Head of caudate nucleus (tissue), 42 donors: ENCODE results near the gene EEIG1.

Source experiments
- DNase-seq, 42 donors: peaks; one replicate each; pipeline versions ENCODE4 v3.0.0 to v3.0.0-alpha.2; 2020 to 2021; ENCODE audit warnings: mixed read lengths in 7 of 42
- intact Hi-C: fragments of 100-400 bp; cut with DNase I; formaldehyde crosslinking; loops from one replicate; pipeline ENCODE4 v1.15.0; 2022

Gene EEIG1

DNA sequence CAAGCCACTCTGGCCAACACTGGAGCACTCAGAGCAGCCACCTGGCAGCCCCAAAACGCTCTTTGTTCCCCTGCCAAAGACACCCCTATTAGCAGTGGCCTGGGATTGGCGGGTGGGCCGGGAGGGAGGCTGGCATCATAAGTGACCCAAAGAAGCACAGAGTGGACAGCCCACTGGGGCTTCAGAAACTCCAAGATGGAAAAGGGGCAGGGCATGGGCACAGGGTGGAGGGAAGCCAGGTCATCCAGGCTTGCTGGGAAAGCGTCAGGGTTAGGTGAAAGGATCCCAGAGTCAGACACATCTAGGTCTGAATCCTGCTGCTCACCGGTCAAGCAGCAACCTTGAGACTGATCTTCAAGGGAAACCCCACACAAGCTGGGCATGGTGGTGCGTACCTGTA, 14.8 kb downstream of the EEIG1 start:
- no peak for DNase-seq
- intact Hi-C loops: no loop called here

GRCh38 chr9:127963359-127964064, 17.3 kb downstream of the EEIG1 start:
- peak in 16 of 42 donors; percentile 5 to 60 (median 29) for DNase-seq

GRCh38 chr9:127963041-127963358, 17.8 kb downstream of the EEIG1 start:
- DNase-seq: peak in 3 of 42 donors; percentile 41 to 44 (median 44)
- intact Hi-C loops: no loop called here

More at GRCh38 chr9:127963359-127964064, 17.3 kb downstream of the EEIG1 start:
- intact Hi-C loops: no loop called here

- peak in 3 of 42 donors; percentile 5 to 11 (median 7) for DNase-seq
- intact Hi-C loops: no loop called here
These were observed 18.5 kb downstream of the EEIG1 start for GRCh38 chr9:127962278-127962677.

- intact Hi-C loops: no loop called here
- DNase-seq: peak in 6 of 42 donors; percentile 1 to 49 (median 18)
These were observed 19.1 kb downstream of the EEIG1 start for GRCh38 chr9:127961613-127962155.

GRCh38 chr9:127961155-127961490, 19.7 kb downstream of the EEIG1 start:
- intact Hi-C loops: no loop called here
- peak in 3 of 42 donors; percentile 1 to 12 (median 4) for DNase-seq

DNA sequence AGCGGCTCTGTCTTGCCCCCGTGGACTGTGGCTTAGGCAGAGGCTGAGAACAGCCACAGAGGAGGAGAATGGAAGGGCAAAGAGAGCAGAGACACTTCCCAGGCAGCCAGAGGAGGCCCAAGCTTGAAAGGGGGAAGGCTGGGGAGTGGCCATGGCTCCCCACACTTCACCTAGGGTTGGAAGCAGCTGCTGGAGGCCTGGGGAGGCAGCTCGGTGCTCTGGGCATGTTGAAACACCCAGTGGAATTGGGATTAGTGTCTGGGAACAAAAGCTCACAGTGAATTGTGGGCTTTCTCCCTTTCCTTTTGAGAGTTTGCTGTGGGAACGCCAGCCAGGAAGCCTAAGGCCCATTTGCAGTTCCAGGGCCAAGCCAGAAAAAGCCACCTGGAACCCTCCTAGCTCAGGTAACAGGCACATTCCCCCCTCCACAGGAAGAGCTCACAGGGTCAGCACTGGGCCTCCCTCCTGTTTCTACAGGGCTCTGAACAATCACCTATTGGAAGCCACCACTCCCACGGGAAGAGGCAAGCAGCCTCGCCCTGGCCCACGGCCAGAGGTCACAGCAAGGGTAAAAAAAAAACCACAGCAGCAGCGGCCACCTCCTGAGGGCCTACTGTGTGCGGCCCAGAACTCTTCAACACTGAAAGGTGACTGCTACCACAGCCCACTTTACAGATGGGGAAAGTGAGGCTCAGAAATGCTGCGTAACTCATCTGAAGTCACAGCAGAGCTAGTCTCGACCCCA, 20.2 kb downstream of the EEIG1 start:
- DNase-seq: peak in 6 of 42 donors; percentile 2 to 44 (median 14)
- intact Hi-C loops: no loop called here

DNA sequence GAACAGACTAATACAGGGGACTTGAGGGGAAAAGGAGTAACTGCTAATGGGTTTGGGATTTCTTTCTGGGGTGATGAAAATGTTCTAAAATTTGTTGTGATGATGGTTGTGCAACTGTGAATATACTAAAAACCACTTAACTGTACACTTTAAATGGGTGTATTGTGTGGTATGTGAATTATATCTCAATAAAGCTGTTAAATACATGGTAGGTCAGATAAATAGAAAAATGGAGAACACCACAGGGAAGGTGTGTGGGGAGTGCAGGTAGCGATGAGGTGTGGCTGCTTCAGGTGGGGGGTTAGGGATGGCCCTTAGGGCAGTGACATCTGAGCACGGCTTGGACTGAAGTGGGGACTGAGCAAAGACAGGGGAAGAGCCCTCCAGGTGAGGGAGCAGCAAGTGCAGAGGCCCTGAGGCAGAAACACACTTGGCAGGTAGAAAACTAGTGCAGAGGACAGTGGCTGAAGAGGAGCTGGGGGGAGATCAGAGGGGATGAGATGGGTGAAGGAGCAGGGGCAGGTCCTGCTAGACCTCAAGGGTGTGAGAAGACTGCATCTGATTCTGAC, 20.9 kb downstream of the EEIG1 start:
- intact Hi-C loops: no loop called here
- DNase-seq: no peak

- no peak for DNase-seq
- intact Hi-C loops: no loop called here
These were observed 21.4 kb downstream of the EEIG1 start for GRCh38 chr9:127959398-127959797.

DNA sequence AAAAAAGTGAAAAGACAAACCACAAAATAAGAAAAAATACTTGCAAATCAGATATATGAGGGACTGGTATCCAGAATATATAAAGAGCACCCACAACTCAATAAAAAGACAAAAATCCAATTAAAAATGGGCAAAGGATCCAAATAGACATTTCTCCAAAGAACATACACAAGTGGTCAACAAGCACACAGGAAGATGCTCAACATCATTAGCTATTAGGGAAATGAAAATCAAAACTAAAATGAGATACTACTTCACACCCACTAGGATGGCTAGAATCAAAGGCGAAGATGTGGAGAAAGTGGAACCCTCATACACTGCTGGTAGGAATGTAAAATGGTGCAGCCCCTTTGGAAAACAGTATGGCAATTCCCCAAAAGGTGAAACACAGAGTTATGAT, 22.1 kb downstream of the EEIG1 start:
- no peak for DNase-seq
- intact Hi-C loops: no loop called here

DNA sequence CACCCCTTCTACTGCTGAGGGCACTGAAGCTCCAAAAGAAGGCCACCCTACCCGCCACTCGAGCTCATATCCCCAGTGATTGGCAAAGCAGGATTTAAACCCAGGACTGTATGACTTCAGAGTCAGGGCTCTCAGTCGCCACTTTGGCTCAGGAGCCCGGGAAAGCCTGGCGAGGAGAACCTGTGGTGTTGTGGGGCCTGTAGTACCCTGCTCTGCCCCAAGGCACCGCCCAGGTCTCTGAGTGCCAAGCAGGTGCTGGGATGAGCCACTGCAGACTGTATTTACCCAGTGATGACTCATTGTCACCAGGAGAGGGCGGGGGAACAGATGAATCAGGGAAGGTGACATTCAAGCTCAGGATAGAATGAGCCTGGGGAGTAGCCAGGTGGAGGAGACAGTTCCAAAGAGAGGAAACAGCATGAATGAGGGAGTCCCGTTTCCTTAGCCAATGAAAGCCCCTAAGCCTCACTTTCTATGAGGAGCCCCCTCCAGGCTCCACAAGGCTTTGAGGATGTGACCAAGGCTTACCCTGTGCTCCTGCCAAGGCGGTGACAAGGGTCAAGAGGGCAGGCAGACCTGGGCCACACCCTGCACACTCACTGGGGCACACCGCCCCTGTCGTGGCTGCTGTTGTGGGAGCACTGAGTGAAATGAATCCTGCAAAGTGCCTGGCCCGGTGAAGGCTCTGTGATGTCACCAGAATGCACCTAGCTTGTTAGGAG, 25.3 kb downstream of the EEIG1 start:
- intact Hi-C loops: no loop called here
- peak in 41 of 42 donors; percentile 60 to 96 (median 83) for DNase-seq

- intact Hi-C loops: no loop called here
- peak; percentile 72 to 96 (median 89) for DNase-seq
These were observed 25.9 kb downstream of the EEIG1 start for GRCh38 chr9:127954831-127955293.

DNA sequence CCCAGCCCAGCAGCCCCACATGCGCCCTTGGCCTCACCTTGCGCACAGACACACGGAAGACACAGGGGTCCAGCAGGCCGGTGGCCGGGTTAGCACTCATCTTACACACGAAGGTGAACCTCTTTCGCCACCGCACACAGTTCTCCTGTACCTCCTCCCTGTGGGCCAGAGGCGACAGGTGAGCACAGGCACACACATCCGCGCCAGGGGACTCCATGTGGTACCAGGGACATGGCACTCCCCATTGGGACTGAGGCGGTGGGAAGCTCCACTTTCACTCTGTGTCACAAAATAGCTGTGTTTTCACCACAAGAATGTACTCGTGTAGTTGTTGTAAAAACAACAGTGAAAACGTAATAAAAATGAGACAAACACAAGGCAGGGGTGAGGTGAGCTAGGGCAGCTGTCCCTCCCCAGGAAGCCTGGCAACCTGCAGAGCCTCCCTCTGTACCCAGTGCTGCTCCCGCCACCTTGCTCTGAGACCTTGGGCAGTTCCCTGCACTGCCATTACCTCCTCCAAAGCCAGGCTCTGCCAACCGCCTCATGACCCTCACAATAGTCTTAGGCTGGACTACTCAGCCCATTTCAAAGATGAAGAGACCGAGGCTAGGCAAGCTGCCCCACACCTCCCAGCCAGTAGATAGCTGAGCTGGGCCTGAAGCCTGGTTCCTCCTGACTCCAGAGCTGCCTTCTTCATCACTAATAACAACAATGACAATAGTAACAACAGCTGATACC, 26.9 kb downstream of the EEIG1 start:
- peak in 4 of 42 donors; percentile 15 to 31 (median 24) for DNase-seq
- intact Hi-C loops: no loop called here

- no peak for DNase-seq
- intact Hi-C loops: no loop called here
These were observed 27.6 kb downstream of the EEIG1 start for GRCh38 chr9:127953154-127953553.

DNA sequence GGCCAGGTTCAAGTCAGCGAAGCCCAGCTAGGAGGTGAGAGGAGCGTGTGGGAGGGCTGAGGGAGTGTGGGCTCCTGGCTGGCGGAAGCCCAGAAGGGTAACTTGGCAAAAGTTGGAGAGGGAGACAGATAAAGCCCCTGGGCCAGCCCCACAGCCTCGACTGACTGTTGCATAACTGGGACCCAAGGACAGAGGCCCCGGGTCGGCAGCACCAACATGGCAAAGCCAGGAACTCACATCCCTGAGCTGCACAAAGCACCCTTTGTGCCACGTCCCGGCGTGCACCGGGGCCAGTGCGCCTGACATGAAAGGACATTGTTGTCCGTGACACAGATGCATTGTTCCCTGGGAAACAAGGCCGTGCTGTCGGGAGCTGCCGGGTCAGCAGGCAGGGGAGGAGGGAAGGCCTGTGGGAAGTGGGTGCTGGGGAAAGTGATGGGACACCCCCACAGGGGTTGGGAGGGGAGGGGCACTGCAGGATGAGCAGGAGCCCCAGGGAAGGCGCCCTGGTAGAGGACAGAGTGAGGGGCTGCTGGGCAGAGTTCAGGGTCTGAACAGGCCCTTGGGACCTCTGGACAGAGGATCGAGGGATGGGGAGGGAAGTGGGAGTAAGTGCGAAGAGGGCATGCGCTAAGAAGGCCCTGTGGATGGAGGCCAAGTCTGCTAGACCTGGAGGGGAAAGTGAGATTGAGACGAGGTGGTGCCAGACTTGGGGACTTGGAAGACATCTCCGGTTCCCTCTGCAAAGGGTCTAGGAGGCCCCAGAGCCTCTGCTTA, 30.1 kb downstream of the EEIG1 start:
- intact Hi-C loops: no loop called here
- peak; percentile 87 to 98 (median 95) for DNase-seq

DNA sequence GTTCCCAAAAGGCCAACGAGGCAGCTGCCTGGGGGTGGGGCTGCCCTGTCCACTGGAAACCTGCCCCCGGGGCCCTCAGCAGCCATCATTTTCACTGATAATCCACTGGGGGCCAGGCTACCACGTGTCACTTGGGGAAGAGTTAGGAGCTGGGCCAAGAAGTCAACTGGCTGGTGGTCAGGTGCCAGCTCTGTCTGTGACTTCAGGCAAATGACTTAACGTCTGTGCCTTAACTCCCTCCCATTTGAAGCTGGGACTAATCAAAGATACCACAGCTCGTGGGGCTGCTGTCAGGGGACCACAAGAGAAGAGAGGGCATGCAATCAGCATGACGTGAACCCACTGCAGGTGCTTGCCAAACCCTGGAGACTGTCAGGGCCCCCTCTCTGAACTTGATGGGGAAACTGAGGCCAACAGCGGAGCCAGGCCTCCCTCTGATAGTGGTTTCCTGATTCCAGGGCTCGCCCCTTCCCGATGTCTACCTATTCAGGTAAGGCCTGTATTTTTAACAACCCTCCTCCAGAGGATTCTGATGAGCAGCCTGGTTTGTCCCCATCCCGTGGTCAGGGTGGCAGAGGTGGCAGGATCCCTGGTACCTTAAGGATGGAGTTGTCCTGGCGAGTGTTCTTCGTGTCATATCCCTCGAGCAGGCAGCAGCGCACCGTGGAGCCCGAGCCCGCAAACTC, 30.8 kb downstream of the EEIG1 start:
- DNase-seq: peak in 38 of 42 donors; percentile 62 to 92 (median 78)
- intact Hi-C loops: loop anchor here (5.0 to 10.0 kb wide), 3 partner anchors 32 to 165 kb away; partner anchors contain the start of genes EEIG1, NAIF1 and SLC25A25
